ENCODE measurements around the gene DGKA. TPM values are rescaled to one million over a fixed set of nuclear protein-coding genes. Genes with fewer than 3 reads are reported as not detected.

Gene DGKA
- total and polyA plus RNA-seq, 2 of the 4 experiments (the other 2 are of a cell fraction), result 71.9 to 75.1 TPM

DNA sequence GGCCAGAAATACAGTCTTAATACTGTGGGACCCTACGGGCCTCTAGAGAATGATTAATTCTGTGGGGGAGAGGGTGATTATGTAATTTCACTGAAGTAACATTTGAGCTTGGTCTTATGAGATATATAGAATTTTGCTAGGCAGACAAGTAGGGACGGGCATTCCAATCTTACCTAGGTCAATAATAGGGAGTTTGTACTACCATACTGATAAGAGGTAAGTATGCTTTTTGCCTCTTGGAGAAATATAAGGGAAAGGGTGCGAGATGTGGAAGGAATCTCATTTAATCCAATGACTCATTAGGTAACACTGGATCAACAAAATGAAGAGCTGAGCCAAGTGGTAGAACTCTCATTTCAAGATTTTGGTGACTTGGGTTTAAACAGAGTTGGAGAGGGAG, 48.1 kb downstream of the DGKA start:
- Histone ChIP-seq H3K9me3 (ENCODE audit: control insufficient read depth, insufficient read depth, low read length) (no peaks in the 10 kb centered on the region), H3K23ac (ENCODE audit: low read depth, low read length) (no peak overlapping the region), H4K20me1 (ENCODE audit: insufficient read depth, low read length) (peaks cover 32% of the 10 kb centered on the region; the same call in 1 of the 2 replicates), H3K4ac (ENCODE audit: low read depth, low read length) (no peak overlapping the region), H3K56ac (ENCODE audit: extremely low read depth, insufficient read depth, low read length) (no peak overlapping the region), H2BK120ac (ENCODE audit: low read depth, low read length) (no peak overlapping the region), H2BK20ac (ENCODE audit: low read depth, low read length) (no peak overlapping the region), H3K27me3 (ENCODE audit: control insufficient read depth, insufficient read depth, low read length) (no peaks in the 10 kb centered on the region), H3K9ac (ENCODE audit: low read depth, low read length) (no peak overlapping the region), H2BK15ac (ENCODE audit: low read depth, low read length) (no peak overlapping the region), H2BK5ac (ENCODE audit: low read depth, low read length, poor library complexity, severe bottlenecking) (no peak overlapping the region), H3K79me1 (ENCODE audit: low read depth in 1 of 2, low read length in 2 of 2) (peaks cover 16 to 75% of the 10 kb centered on the region in 2 experiments), H2AK5ac (ENCODE audit: low read depth, low read length) (no peak overlapping the region), H4K5ac (ENCODE audit: low read depth, low read length) (no peak overlapping the region), H3K18ac (ENCODE audit: low read depth, low read length) (no peak overlapping the region), H3K9me1 (ENCODE audit: insufficient read depth, low read length) (no peaks in the 10 kb centered on the region; the same call in 1 of the 2 replicates), H4K8ac (ENCODE audit: low read depth in 2 of 2, low read length in 2 of 2) (no peak overlapping the region), H2AK9ac (replicated peaks; ENCODE audit: low read depth, low read length, poor library complexity) (no peak overlapping the region), H3K4me1 (ENCODE audit: control insufficient read depth, insufficient read depth, low read length) (peaks cover 2% of the 10 kb centered on the region; the same call in 1 of the 2 replicates), H3K4me3 (ENCODE audit: insufficient read depth, low read depth, low read length) (no peak overlapping the region), H2AFZ (replicated peaks; ENCODE audit: low read length, poor library complexity) (no peak overlapping the region), H3K27ac (ENCODE audit: insufficient read depth, low read length) (no peak overlapping the region), H3K14ac (replicated peaks; ENCODE audit: low read depth, low read length) (no peak overlapping the region), H3K4me2 (ENCODE audit: low read depth, low read length) (no peak overlapping the region), H4K91ac (ENCODE audit: insufficient read depth, low read depth, low read length) (no peak overlapping the region), H3K36me3 (ENCODE audit: control insufficient read depth, insufficient read depth, low read length) (peaks cover 24% of the 10 kb centered on the region)
- ChIA-PET CTCF (interaction anchor here (1.1 kb wide), 1 partner anchor 16 kb away, joined by 4 read pairs; no protein-coding TSS in a partner anchor), POLR2A (ENCODE audit: unreplicated experiment) (no interaction called here)
- no peak for TF ChIP-seq RAD21 (IDR thresholded peaks at IDR 0.05; ENCODE audit: low read length)
- TF ChIP-seq BHLHE40 (IDR thresholded peaks at IDR 0.05; ENCODE audit: low read depth, low read length), result no peak
- TF ChIP-seq, protein P1, sequence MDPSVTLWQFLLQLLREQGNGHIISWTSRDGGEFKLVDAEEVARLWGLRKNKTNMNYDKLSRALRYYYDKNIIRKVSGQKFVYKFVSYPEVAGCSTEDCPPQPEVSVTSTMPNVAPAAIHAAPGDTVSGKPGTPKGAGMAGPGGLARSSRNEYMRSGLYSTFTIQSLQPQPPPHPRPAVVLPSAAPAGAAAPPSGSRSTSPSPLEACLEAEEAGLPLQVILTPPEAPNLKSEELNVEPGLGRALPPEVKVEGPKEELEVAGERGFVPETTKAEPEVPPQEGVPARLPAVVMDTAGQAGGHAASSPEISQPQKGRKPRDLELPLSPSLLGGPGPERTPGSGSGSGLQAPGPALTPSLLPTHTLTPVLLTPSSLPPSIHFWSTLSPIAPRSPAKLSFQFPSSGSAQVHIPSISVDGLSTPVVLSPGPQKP (IDR thresholded peaks at IDR 0.05; ENCODE audit: borderline replicate concordance, low read depth, low read length), result no peak
- TF ChIP-seq, protein P2, sequence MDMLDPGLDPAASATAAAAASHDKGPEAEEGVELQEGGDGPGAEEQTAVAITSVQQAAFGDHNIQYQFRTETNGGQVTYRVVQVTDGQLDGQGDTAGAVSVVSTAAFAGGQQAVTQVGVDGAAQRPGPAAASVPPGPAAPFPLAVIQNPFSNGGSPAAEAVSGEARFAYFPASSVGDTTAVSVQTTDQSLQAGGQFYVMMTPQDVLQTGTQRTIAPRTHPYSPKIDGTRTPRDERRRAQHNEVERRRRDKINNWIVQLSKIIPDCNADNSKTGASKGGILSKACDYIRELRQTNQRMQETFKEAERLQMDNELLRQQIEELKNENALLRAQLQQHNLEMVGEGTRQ (IDR thresholded peaks at IDR 0.05; ENCODE audit: low read depth, low read length), result no peak
- TF ChIP-seq, protein P3, sequence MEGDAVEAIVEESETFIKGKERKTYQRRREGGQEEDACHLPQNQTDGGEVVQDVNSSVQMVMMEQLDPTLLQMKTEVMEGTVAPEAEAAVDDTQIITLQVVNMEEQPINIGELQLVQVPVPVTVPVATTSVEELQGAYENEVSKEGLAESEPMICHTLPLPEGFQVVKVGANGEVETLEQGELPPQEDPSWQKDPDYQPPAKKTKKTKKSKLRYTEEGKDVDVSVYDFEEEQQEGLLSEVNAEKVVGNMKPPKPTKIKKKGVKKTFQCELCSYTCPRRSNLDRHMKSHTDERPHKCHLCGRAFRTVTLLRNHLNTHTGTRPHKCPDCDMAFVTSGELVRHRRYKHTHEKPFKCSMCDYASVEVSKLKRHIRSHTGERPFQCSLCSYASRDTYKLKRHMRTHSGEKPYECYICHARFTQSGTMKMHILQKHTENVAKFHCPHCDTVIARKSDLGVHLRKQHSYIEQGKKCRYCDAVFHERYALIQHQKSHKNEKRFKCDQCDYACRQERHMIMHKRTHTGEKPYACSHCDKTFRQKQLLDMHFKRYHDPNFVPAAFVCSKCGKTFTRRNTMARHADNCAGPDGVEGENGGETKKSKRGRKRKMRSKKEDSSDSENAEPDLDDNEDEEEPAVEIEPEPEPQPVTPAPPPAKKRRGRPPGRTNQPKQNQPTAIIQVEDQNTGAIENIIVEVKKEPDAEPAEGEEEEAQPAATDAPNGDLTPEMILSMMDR (conservative IDR thresholded peaks at IDR 0.05; ENCODE audit: low read depth, low read length), result no peak
- TF ChIP-seq SMC3 (IDR thresholded peaks at IDR 0.05; ENCODE audit: low read depth, low read length), result no peak
- TF ChIP-seq RFX5 (IDR thresholded peaks at IDR 0.05; ENCODE audit: low read depth, low read length), result no peak
- in situ Hi-C loops (cut with MboI; ENCODE audit: low sequenced_read_pairs), result no loop called here
- dilution Hi-C loops (cut with HindIII; ENCODE audit: low sequenced_read_pairs, unreplicated experiment), result no loop called here
- no TSS peak for BruUV-seq (replicated peaks)
- WGBS, 2 experiments (ENCODE audit: extremely low coverage in 2 of 2, insufficient read length in 1 of 2), result no CpG with 5 or more reads among the region's 3 CpGs
- intact Hi-C loops (cut with micrococcal nuclease), result no loop called here
- DNase-seq (no peak), ATAC-seq (ENCODE audit: low read depth) (no peak)

Measured in IMR-90 (cell line).